ENCODE results near the gene CATSPER4.
A peak's percentile ranks its signal among the peaks of the same experiment; 100 is the strongest.

Gene CATSPER4

GRCh38 chr1:26190373-26190987 is at the start of gene CATSPER4:
Gene CATSPER4, plus strand, starts transcription at chr1:26190602. Its CDS starts 26 bp downstream, at chr1:26190628.
- no peak for DNase-seq

- DNase-seq: no peak
Measured at GRCh38 chr1:26142159-26142558, 48.2 kb upstream of the CATSPER4 start.

GRCh38 chr1:26145041-26145959 is 45.1 kb upstream of the CATSPER4 start:
- peak; percentile 88 for DNase-seq

- no peak for DNase-seq
Measured at GRCh38 chr1:26145960-26146294, 44.5 kb upstream of the CATSPER4 start.

GRCh38 chr1:26148887-26149286 is 41.5 kb upstream of the CATSPER4 start:
- no peak for DNase-seq

- DNase-seq: no peak
Measured at GRCh38 chr1:26153966-26154532, 36.4 kb upstream of the CATSPER4 start.

- DNase-seq: no peak
Measured at GRCh38 chr1:26154750-26155149, 35.7 kb upstream of the CATSPER4 start.

- no peak for DNase-seq
Measured at GRCh38 chr1:26155370-26156284, 34.8 kb upstream of the CATSPER4 start.

- peak; percentile 35 for DNase-seq
Measured at GRCh38 chr1:26156285-26157038, 33.9 kb upstream of the CATSPER4 start.

- DNase-seq: no peak
Measured at GRCh38 chr1:26158271-26158907, 32.0 kb upstream of the CATSPER4 start.

GRCh38 chr1:26158908-26159742 is 31.3 kb upstream of the CATSPER4 start, which contains the start of gene FAM110D:
Gene FAM110D, plus strand, starts transcription at chr1:26159079. Its CDS starts 2,213 bp downstream, at chr1:26161292.
- no peak for DNase-seq

GRCh38 chr1:26159743-26160039 is 30.7 kb upstream of the CATSPER4 start:
- no peak for DNase-seq

- no peak for DNase-seq
Measured at GRCh38 chr1:26160527-26161414, 29.6 kb upstream of the CATSPER4 start.

- DNase-seq: peak; percentile 31
Measured at GRCh38 chr1:26161415-26162219, 28.8 kb upstream of the CATSPER4 start.

- DNase-seq: no peak
Measured at GRCh38 chr1:26162220-26162709, 28.1 kb upstream of the CATSPER4 start.

- no peak for DNase-seq
Measured at GRCh38 chr1:26163684-26164035, 26.7 kb upstream of the CATSPER4 start.

- no peak for DNase-seq
Measured at GRCh38 chr1:26164036-26164860, 26.2 kb upstream of the CATSPER4 start.

Data from NCI-H510A (cell line).